GM12878 (cell line): ENCODE data around the gene FBLN5. TPM values are rescaled to one million over a fixed set of nuclear protein-coding genes. Genes with fewer than 3 reads are reported as not detected.

Experiments
- ATAC-seq: fragments of 200-7000 bp; cut with Tn5 transposase; 3 replicates; pipeline ENCODE4 v1.9.1; 2020; ENCODE audit warnings: mild to moderate bottlenecking, moderate library complexity
- BruUV-seq: library from RNA; stranded (reverse); fragments of 400-500 nt; replicated peaks from 2 replicates; lab custom pipeline; 2021; lab: Mats Ljungman, UMichigan
- CTCF ChIA-PET: fragments of 300-600 bp; sonication (Branson Sonifier 250); formaldehyde crosslinking; extraction: SDS; loops from one replicate; lab custom pipeline; 2021; ENCODE audit warnings: inconsistent platforms; lab: Yijun Ruan, JAX
- POLR2A ChIA-PET: fragments of 350-600 bp; formaldehyde crosslinking; extraction: SDS; loops from one replicate; lab custom pipeline; 2021; ENCODE audit warnings: inconsistent platforms; lab: Charles Lee
- RAD21 ChIA-PET: fragments of 300-600 bp; sonication (Branson Sonifier 250); formaldehyde crosslinking; loops from one replicate; lab custom pipeline; 2023; ENCODE audit warnings: antibody characterized with exemption; ENCODE audit not compliant: unreplicated experiment; lab: Charles Lee
- SMC1A ChIA-PET: fragments of 300-600 bp; sonication (Branson Sonifier 250); formaldehyde crosslinking; loops from one replicate; lab custom pipeline; 2023; ENCODE audit not compliant: unreplicated experiment, uncharacterized antibody; lab: Charles Lee
- DNase-seq: peaks from one replicate; pipeline ENCODE4 v3.0.0-alpha.2; 2011; ENCODE audit warnings: low read depth, low spot score
- FAIRE-seq: peaks from 3 replicates; lab custom pipeline; 2011; peaks lifted over from hg19 to GRCh38; lab: Jason Lieb, UNC
- H2AFZ ChIP-seq: 2 replicates; pipeline ENCODE4 v1.6.0; 2011; ENCODE audit warnings: low read depth, low read length, control low read depth; ENCODE audit not compliant: control insufficient read depth
- H3K27ac ChIP-seq: 2 replicates; pipeline ENCODE4 v1.5.1; 2011; ENCODE audit warnings: control low read depth; ENCODE audit not compliant: control insufficient read depth, insufficient read depth
- H3K27me3 ChIP-seq, 2 experiments: replicated peaks in 1 of 2; 2 replicates each; pipeline versions ENCODE4 v1.6.0 to v1.6.1; 2011; ENCODE audit warnings: low read length in 1 of 2; ENCODE audit not compliant: control insufficient read depth in 2 of 2, insufficient read depth in 2 of 2
- H3K36me3 ChIP-seq, 2 experiments: 2 replicates each; pipeline ENCODE4 v1.5.1; 2011; ENCODE audit warnings: low read length in 1 of 2; ENCODE audit not compliant: control insufficient read depth in 2 of 2, insufficient read depth in 2 of 2
- H3K4me1 ChIP-seq: 2 replicates; pipeline ENCODE4 v1.6.1; 2011; ENCODE audit warnings: mild to moderate bottlenecking, low read length, moderate library complexity, mixed read lengths; ENCODE audit not compliant: control insufficient read depth, insufficient read depth
- H3K4me2 ChIP-seq: 2 replicates; pipeline ENCODE4 v1.6.0; 2011; ENCODE audit warnings: control low read depth; ENCODE audit not compliant: control insufficient read depth, insufficient read depth
- H3K4me3 ChIP-seq: fragments of 200-600 bp; sonication (generic); 2 replicates; pipeline ENCODE4 v1.5.1; 2016
- H3K79me2 ChIP-seq: 2 replicates; pipeline ENCODE4 v1.6.0; 2011; ENCODE audit warnings: low read length; ENCODE audit not compliant: control insufficient read depth, insufficient read depth
- H3K9ac ChIP-seq: 2 replicates; pipeline ENCODE4 v1.8.0; 2011; ENCODE audit warnings: low read length, control low read depth, mixed read lengths; ENCODE audit not compliant: control insufficient read depth, insufficient read depth
- H3K9me3 ChIP-seq: replicated peaks from 3 replicates; pipeline ENCODE4 v1.5.1; 2011; ENCODE audit warnings: mild to moderate bottlenecking, low read length; ENCODE audit not compliant: control insufficient read depth, insufficient read depth
- H4K20me1 ChIP-seq: 2 replicates; pipeline ENCODE4 v1.6.0; 2011; ENCODE audit not compliant: control insufficient read depth, insufficient read depth
- CHD1 ChIP-seq: IDR thresholded peaks from 2 replicates; pipeline ENCODE4 v1.6.1; 2012; ENCODE audit warnings: low read depth, low read length, improper control_type of control experiment
- E2F8 ChIP-seq: fragments of 450-650 bp; IDR thresholded peaks from 2 replicates; pipeline ENCODE4 v1.6.1; 2018; ENCODE audit warnings: mild to moderate bottlenecking, low read depth, moderate library complexity; ENCODE audit not compliant: partially characterized antibody
- EED ChIP-seq: sonication (generic); IDR thresholded peaks from 2 replicates; pipeline ENCODE4 v1.6.1; 2016; ENCODE audit warnings: antibody characterized with exemption, low read depth
- EP300 ChIP-seq, 2 experiments: fragments of 150-350 bp in 1 of 2; IDR thresholded peaks; 2 replicates each; pipeline ENCODE4 v1.6.1; 2011 to 2012; ENCODE audit warnings: low read depth in 2 of 2, low read length in 2 of 2, borderline replicate concordance in 1 of 2, improper control_type of control experiment in 1 of 2, inconsistent platforms in 1 of 2; ENCODE audit not compliant: control insufficient read depth in 1 of 2
- MTA2 ChIP-seq: fragments of 450-650 bp; IDR thresholded peaks from 2 replicates; pipeline ENCODE4 v1.6.1; 2016; ENCODE audit warnings: low read depth, mild to moderate bottlenecking, moderate library complexity
- MTA3 ChIP-seq: IDR thresholded peaks from 2 replicates; pipeline ENCODE4 v1.6.1; 2012; ENCODE audit warnings: low read length, inconsistent platforms, borderline replicate concordance
- NR2C2 ChIP-seq: IDR thresholded peaks from 2 replicates; pipeline ENCODE4 v1.6.1; 2011; ENCODE audit warnings: borderline replicate concordance, low read depth; ENCODE audit not compliant: control insufficient read depth, insufficient read length
- PAX8 ChIP-seq: fragments of 450-650 bp; IDR thresholded peaks from 2 replicates; pipeline ENCODE4 v1.6.1; 2017; ENCODE audit warnings: mild to moderate bottlenecking, moderate library complexity
- RUNX3 ChIP-seq: IDR thresholded peaks from 2 replicates; pipeline ENCODE4 v1.6.1; 2012; ENCODE audit warnings: low read length, inconsistent platforms
- SMAD1 ChIP-seq: fragments of 450-650 bp; IDR thresholded peaks from 2 replicates; pipeline ENCODE4 v1.6.1; 2018; ENCODE audit warnings: mild to moderate bottlenecking, low read depth; ENCODE audit not compliant: partially characterized antibody
- SMAD5 ChIP-seq: IDR thresholded peaks from 2 replicates; pipeline ENCODE4 v1.6.1; 2016; ENCODE audit warnings: antibody characterized with exemption, low read depth
- TBL1XR1 ChIP-seq: IDR thresholded peaks from 2 replicates; pipeline ENCODE4 v1.6.1; 2012; ENCODE audit warnings: low read depth, low read length, improper control_type of control experiment
- YBX1 ChIP-seq: fragments of 450-650 bp; IDR thresholded peaks from 2 replicates; pipeline ENCODE4 v1.6.1; 2016; ENCODE audit warnings: antibody characterized with exemption
- WGBS: methylation state at CpG from one replicate; pipeline ENCODE4 v1.1.6; 2016; ENCODE audit warnings: low lambda C conversion rate; ENCODE audit not compliant: insufficient replicate concordance, insufficient coverage; ENCODE audit errors: missing lambda C conversion rate; 5-methylcytosine and 5-hydroxymethylcytosine counted together
- in situ Hi-C: fragments of 300-500 bp; cut with MboI; formaldehyde crosslinking; loops from 9 replicates; pipeline ENCODE4 v1.14.3; 2018; ENCODE audit warnings: mixed read lengths
- intact Hi-C: fragments of 100-400 bp; cut with micrococcal nuclease; formaldehyde crosslinking; loops from one replicate; pipeline ENCODE4 v1.14.2; 2022; ENCODE audit not compliant: unreplicated experiment
- polyA plus RNA-seq, 11 experiments: library from polyadenylated mRNA; depleted of rRNA in 4 of 11; unstranded in 6 of 11; stranded (reverse) in 5 of 11; fragments of >200 nt; fragmentation: Nextera tagmentation in 4 of 11; fragmentation: Illumina TruSeq in 1 of 11; extraction: Ambion mirVana in 4 of 11; extraction: Trizol in 1 of 11; gene quantifications; 1 replicate in 1 of 11; 2 replicates in 10 of 11; pipeline versions ENCODE4 v1.2.1 to v1.2.3, GENCODE V29; 2011 to 2016; ENCODE audit warnings: inconsistent platforms in 2 of 11, missing spikeins in 2 of 11, low read depth in 1 of 11
- total RNA-seq, 4 experiments: library from RNA; depleted of rRNA in 3 of 4; stranded (reverse); fragments of >200 nt in 3 of 4; fragmentation: Illumina TruSeq in 1 of 4; extraction: Trizol in 1 of 4; gene quantifications; 2 replicates each; pipeline versions ENCODE4 v1.2.1 to v1.2.3, GENCODE V29; 2013 to 2021
- TF ChIP-seq, protein P1 (sequence below): fragments of 450-650 bp; IDR thresholded peaks from 2 replicates; pipeline ENCODE4 v1.6.1; 2017; ENCODE audit warnings: low read depth, mild to moderate bottlenecking, moderate library complexity
- TF ChIP-seq, protein P2 (sequence below): IDR thresholded peaks from 2 replicates; pipeline ENCODE4 v1.6.1; 2012; ENCODE audit warnings: low read depth, low read length, improper control_type of control experiment

The FBLN5 gene
- total and polyA plus RNA-seq, 10 of the 15 experiments (the other 5 are each of a cell fraction or from before 2014, with no cell fraction given) = 0.03 to 0.64 (median 0.24) TPM

DNA sequence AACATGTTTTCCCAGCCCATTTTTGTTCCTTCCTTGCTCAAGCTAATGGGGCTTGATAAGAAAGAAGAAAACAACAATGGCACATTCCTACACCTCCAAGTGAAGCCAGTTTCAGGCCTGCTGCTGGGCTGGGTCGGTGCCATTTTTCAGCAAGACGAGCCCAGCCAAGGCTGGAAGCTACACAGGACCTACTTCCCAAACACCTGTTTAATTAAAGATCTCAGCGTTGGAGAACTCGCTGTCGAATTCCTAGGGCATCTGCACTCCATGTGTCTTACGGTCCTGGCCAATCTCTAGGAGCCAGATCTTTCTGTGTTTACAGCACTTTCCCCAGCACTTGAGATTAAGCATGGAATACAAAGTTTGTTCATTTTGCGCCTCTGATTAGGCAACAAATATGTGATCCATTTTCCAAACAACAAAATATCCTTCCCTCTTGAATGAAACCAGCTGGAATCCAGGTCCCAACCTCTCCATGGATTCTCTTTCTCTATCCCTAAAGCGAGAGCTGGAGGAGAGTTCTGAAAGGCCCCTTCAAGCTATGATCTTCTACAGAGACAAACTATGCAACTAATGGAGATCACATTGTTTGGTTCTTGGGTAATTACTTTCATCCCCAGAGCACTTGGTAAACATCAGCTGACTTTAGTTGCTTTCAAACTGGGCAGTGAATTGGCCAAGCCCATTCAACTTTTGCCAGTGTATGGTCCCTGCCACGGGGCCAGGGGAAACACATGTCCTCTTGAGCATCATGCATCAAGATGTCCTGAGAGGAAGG is 45.9 kb downstream of the FBLN5 start:
- Histone ChIP-seq H3K4me2 (no peak overlapping the region), H3K79me2 (no peaks in the 10 kb centered on the region), H2AFZ (no peak overlapping the region), H3K27ac (no peak overlapping the region), H3K4me3 (no peak overlapping the region), H3K9ac (no peak overlapping the region), H3K27me3 (peaks cover 0 to 1% of the 10 kb centered on the region in 2 experiments; a peak in 3 of 4 replicates)
- ChIA-PET CTCF (interaction anchor here (1.0 kb wide), 1 partner anchor 12 kb away, joined by 3 read pairs; no protein-coding TSS in a partner anchor), SMC1A (interaction anchor here (0.7 kb wide), 1 partner anchor 1461 kb away, joined by 3 read pairs; no protein-coding TSS in a partner anchor), RAD21 (no interaction called here)
- no TSS peak for BruUV-seq
- WGBS = 62% methylated on average over 9 of the region's 9 CpGs
- in situ Hi-C loops (no loop called here), intact Hi-C loops (no loop called here)
- FAIRE-seq (no peak), DNase-seq (no peak)
- TF ChIP-seq SMAD5 = no peak
- TF ChIP-seq EED = no peak
- TF ChIP-seq MTA2 = no peak
- TF ChIP-seq RUNX3 = no peak
- TF ChIP-seq SMAD1 = no peak
- TF ChIP-seq, protein P1, sequence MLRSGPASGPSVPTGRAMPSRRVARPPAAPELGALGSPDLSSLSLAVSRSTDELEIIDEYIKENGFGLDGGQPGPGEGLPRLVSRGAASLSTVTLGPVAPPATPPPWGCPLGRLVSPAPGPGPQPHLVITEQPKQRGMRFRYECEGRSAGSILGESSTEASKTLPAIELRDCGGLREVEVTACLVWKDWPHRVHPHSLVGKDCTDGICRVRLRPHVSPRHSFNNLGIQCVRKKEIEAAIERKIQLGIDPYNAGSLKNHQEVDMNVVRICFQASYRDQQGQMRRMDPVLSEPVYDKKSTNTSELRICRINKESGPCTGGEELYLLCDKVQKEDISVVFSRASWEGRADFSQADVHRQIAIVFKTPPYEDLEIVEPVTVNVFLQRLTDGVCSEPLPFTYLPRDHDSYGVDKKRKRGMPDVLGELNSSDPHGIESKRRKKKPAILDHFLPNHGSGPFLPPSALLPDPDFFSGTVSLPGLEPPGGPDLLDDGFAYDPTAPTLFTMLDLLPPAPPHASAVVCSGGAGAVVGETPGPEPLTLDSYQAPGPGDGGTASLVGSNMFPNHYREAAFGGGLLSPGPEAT = no peak
- TF ChIP-seq, protein P2, sequence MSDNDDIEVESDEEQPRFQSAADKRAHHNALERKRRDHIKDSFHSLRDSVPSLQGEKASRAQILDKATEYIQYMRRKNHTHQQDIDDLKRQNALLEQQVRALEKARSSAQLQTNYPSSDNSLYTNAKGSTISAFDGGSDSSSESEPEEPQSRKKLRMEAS = no peak
- no peak for TF ChIP-seq E2F8
- TF ChIP-seq TBL1XR1 = no peak
- TF ChIP-seq EP300 (IDR thresholded peaks at IDR 0.05; ENCODE audit: borderline replicate concordance in 1 of 2, control insufficient read depth in 1 of 2, low read depth in 2 of 2, low read length in 2 of 2) = no peak
- TF ChIP-seq MTA3 = no peak
- no peak for TF ChIP-seq CHD1
- no peak for TF ChIP-seq PAX8
- TF ChIP-seq NR2C2 = no peak
- no peak for TF ChIP-seq YBX1
- TF ChIP-seq, all 136 proteins: peak for 0
- POLR2A ChIA-PET = no interaction called here
- Histone ChIP-seq H3K36me3 (no peaks in the 10 kb centered on the region), H3K9me3 (no peaks in the 10 kb centered on the region), H3K4me1 (no peaks in the 10 kb centered on the region), H4K20me1 (no peaks in the 10 kb centered on the region)
- no peak for ATAC-seq
